ENCODE measurements around the gene ZNF668. TPM values are rescaled to one million over a fixed set of nuclear protein-coding genes. Genes with fewer than 3 reads are reported as not detected.
A peak's percentile ranks its signal among the peaks of the same experiment; 100 is the strongest.

ZNF668 gene
- total and polyA plus RNA-seq, 2 of the 4 experiments (the other 2 are of a cell fraction): 4.5 to 11.6 TPM

DNA sequence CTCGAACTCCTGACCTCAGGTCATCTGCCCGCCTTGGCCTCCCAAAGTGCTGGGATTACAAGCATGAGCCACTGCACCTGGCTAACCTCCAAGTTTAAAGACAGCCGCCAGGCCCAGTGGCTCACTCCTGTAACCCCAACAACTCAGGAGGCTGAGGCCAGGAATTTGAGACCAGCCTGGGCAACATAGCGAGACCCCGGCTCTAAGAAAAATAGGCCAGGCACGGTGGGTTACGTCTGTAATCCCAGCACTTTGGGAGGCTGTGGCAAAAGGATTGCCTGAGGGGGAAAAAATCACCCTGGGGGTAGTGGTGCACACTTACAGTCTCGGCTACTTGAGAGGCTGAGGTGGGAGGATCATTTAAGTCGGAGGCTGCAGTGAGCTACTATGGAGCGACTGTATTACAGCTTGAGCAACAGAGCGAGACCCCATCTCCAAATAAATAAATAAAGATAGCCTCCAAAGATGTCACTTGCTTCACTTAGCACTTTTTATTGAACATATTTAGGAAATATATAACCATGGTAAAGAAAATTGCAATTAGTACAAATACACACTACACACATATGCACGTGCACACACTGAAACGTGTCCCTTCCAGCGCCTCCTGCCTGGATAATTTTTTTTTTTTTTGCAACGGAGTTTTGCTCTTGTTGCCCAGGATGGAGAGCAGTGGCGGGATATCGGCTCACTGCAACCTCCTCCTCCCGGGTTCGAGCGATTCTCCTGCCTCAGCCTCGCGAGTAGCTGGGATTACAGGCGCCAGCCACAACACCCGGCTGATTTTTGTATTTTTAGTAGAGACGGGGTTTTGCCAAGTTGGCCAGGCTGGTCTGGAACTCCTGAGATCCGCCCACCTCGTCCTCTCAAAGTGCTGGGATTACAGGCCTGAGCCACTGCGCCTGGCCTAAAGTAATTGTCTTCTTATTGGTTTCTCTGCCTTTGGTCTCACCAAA is 32.7 kb upstream of the ZNF668 start:
- Histone ChIP-seq H3K56ac (ENCODE audit: extremely low read depth, insufficient read depth, low read length) (no peak overlapping the region), H2BK120ac (ENCODE audit: low read depth, low read length) (no peak overlapping the region), H4K91ac (ENCODE audit: insufficient read depth, low read depth, low read length) (no peak overlapping the region), H2BK5ac (ENCODE audit: low read depth, low read length, poor library complexity, severe bottlenecking) (no peak overlapping the region), H4K20me1 (ENCODE audit: insufficient read depth, low read length) (no peaks in the 10 kb centered on the region; the same call in 1 of the 2 replicates), H4K8ac (ENCODE audit: low read depth in 2 of 2, low read length in 2 of 2) (peak overlapping the region in 1 of 2 experiments; percentile 100; a peak in 2 of 4 replicates), H3K9me3 (ENCODE audit: control insufficient read depth, insufficient read depth, low read length) (no peaks in the 10 kb centered on the region), H3K27me3 (ENCODE audit: control insufficient read depth, insufficient read depth, low read length) (no peaks in the 10 kb centered on the region), H3K9ac (ENCODE audit: low read depth, low read length) (no peak overlapping the region), H3K4me1 (ENCODE audit: control insufficient read depth, insufficient read depth, low read length) (peaks cover 5% of the 10 kb centered on the region), H2AK5ac (ENCODE audit: low read depth, low read length) (no peak overlapping the region), H3K14ac (replicated peaks; ENCODE audit: low read depth, low read length) (no peak overlapping the region), H3K23ac (ENCODE audit: low read depth, low read length) (no peak overlapping the region), H3K4ac (ENCODE audit: low read depth, low read length) (no peak overlapping the region), H2BK20ac (ENCODE audit: low read depth, low read length) (no peak overlapping the region), H3K4me2 (ENCODE audit: low read depth, low read length) (no peak overlapping the region), H3K36me3 (ENCODE audit: control insufficient read depth, insufficient read depth, low read length) (peaks cover 26% of the 10 kb centered on the region), H3K4me3 (ENCODE audit: insufficient read depth, low read depth, low read length) (no peak overlapping the region), H2AFZ (replicated peaks; ENCODE audit: low read length, poor library complexity) (no peak overlapping the region), H3K27ac (ENCODE audit: insufficient read depth, low read length) (no peak overlapping the region), H3K79me1 (ENCODE audit: low read depth in 1 of 2, low read length in 2 of 2) (peaks cover 18 to 37% of the 10 kb centered on the region in 2 experiments), H4K5ac (ENCODE audit: low read depth, low read length) (no peak overlapping the region), H2BK15ac (ENCODE audit: low read depth, low read length) (no peak overlapping the region), H3K18ac (ENCODE audit: low read depth, low read length) (no peak overlapping the region), H2AK9ac (replicated peaks; ENCODE audit: low read depth, low read length, poor library complexity) (no peak overlapping the region), H3K9me1 (ENCODE audit: insufficient read depth, low read length) (peaks cover 11% of the 10 kb centered on the region; the same call in 1 of the 2 replicates)
- BruUV-seq (replicated peaks): no TSS peak
- intact Hi-C loops (cut with micrococcal nuclease): no loop called here
- ChIA-PET CTCF (no interaction called here), POLR2A (ENCODE audit: unreplicated experiment) (no interaction called here)
- DNase-seq: no peak
- dilution Hi-C loops (cut with HindIII; ENCODE audit: low sequenced_read_pairs, unreplicated experiment): no loop called here
- no peak for ATAC-seq (ENCODE audit: low read depth)
- 93% methylated on average over 5 of the region's 28 CpGs; no CpG with 5 or more reads in 1 of the 2 experiments for WGBS, 2 experiments (ENCODE audit: extremely low coverage in 2 of 2, insufficient read length in 1 of 2)
- in situ Hi-C loops (cut with MboI; ENCODE audit: low sequenced_read_pairs): no loop called here
- TF ChIP-seq FOS (IDR thresholded peaks at IDR 0.05; ENCODE audit: low read depth, low read length) (no peak), MAZ (IDR thresholded peaks at IDR 0.05; ENCODE audit: borderline replicate concordance, low read depth, low read length) (no peak), ELK1 (IDR thresholded peaks at IDR 0.05; ENCODE audit: borderline replicate concordance, low read depth, low read length) (no peak), POLR2A (IDR thresholded peaks at IDR 0.05; ENCODE audit: low read depth, low read length) (no peak), MAFK (IDR thresholded peaks at IDR 0.05; ENCODE audit: low read depth, low read length) (no peak), RFX5 (IDR thresholded peaks at IDR 0.05; ENCODE audit: low read depth, low read length) (no peak), USF2 (IDR thresholded peaks at IDR 0.05; ENCODE audit: low read depth, low read length) (no peak), CHD1 (IDR thresholded peaks at IDR 0.05; ENCODE audit: low read depth, low read length) (no peak), RCOR1 (IDR thresholded peaks at IDR 0.05; ENCODE audit: insufficient replicate concordance, low read length) (no peak), BHLHE40 (IDR thresholded peaks at IDR 0.05; ENCODE audit: low read depth, low read length) (no peak)

Measured in IMR-90 (cell line).